ENCODE measurements around the gene MRPL53.
A peak's percentile ranks its signal among the peaks of the same experiment; 100 is the strongest.

The MRPL53 gene

DNA sequence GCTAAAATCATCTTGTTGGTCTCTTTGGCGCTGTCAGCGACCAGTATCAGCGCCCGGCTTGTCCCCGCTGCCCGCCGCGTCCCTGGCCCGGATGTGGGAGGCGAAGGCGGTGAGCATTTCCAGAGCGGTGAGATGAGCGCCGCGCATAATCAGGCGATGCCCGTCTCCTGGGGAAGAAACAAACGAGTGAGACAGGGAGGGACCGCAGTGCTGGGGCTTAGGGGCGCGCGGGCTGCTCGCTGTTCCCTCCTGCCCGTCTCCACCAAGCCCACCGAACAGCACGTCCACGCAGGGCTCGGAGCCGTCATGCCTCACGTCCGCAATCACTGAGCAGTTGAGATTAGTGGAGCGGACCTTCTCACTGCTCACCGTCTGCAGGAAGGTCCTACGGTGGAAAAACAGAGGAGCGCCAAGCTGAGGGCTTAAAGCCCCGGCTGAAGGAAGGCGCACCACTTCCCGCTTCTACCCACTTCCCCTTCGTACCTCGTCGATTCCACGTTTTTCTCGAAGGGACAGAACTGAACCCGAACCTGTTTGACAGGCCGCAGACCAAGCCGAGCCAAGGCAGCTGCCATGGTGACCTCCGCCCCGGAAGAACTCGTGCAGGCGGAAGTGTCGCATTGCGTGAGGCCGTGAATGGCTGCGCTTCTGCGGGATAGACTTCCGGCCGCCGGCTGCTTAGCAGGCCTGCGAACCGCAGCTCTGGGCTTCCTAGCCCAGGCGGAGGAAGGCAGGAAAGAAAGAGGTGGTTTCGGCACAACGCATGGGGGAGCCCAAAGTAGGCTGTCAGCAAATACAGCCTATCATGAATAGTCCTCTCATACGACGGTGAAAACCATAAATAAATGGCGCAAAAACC, at the start of gene MRPL53:
TSS of gene MRPL53 (minus strand) at position 595 of the 859 bp plus-strand sequence. CDS start at position 575, 20 bp downstream.
- DNase-seq (ENCODE audit: low read depth in 2 of 2) = peak; percentile 80 to 86

DNA sequence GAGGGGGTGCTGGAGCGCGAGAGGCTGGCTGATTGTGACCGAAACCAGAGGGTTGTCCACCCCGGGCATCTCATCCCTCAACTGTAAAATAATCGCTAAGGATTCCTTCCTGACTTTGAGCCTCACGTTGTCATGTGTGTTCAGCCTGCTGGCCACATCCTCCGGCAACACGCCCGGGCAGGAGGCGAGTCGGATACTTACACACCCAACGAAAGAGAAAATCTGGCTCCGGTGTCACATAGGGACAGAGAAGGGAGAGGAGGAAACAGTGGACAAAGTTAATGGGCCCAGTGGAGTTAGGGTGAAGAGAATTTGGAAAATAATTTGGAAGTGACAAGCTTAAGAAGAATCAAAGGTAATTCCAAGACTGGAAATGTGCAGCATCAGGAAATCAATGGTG, 44.2 kb upstream of the MRPL53 start:
- no peak for DNase-seq (ENCODE audit: low read depth in 2 of 2)

DNA sequence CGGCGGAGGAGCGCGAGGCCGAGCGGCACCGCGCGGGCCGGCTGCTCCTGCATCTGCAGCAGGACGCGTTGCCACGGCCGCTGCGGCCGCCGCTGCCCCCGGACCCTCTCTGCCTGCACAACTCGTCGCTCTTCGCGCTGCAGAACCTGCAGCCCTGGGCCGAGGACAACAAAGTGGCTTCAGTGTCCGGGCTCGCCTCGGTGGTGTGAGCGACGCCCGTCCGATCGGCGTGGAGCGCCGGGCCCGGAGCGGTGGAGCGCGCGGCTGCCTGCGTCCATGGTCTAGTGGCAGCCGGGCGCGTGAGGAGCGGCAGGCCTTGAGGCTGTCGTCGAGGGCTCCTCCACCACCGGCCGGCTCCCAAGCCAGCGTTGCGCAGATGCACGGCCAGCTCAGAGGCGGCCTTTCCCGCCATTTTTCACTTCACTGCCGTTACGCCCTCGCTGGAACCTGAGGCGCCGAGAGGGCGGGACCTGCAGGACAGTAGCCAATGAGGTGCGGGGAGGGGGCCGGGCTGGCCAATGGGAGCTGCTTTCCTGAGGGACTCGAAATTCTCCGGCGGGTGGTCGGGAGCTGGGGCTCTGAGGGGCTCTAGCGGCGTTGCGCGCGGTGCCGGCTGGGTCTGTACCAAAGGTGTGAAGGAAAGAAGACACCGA, 43.6 kb upstream of the MRPL53 start:
- no peak for DNase-seq (ENCODE audit: low read depth in 2 of 2)

DNA sequence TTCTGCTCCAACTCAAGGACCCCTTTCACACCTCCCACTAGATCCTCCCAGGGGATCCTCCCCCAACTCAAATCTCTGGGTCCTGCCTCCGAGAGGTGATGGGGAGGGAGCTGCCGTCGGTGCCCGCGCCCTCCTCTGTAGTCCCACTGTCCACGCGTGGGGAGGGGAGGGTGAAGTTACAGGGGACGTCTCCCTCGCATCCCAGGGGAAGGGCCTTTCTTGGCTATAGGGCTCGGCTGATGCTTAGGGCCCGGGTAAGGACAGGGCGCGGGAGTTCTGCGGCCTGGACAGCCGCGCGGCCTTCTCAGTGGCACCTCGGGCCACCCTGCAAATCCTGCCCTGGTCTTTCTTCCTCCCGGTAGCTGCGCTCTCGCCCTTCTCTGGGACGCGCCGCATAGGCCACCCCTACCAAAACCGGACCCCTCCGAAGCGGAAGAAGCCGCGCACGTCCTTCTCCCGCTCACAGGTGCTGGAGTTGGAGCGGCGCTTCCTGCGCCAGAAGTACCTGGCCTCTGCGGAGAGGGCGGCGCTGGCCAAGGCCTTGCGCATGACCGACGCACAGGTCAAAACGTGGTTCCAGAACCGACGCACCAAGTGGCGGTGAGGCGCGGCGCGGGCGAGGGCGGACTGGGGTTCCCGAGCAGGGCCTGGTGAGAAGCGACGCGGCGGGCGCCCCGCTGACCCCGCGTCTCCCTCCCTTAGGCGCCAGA, 42.9 kb upstream of the MRPL53 start:
- DNase-seq (ENCODE audit: low read depth in 2 of 2) = no peak

DNA sequence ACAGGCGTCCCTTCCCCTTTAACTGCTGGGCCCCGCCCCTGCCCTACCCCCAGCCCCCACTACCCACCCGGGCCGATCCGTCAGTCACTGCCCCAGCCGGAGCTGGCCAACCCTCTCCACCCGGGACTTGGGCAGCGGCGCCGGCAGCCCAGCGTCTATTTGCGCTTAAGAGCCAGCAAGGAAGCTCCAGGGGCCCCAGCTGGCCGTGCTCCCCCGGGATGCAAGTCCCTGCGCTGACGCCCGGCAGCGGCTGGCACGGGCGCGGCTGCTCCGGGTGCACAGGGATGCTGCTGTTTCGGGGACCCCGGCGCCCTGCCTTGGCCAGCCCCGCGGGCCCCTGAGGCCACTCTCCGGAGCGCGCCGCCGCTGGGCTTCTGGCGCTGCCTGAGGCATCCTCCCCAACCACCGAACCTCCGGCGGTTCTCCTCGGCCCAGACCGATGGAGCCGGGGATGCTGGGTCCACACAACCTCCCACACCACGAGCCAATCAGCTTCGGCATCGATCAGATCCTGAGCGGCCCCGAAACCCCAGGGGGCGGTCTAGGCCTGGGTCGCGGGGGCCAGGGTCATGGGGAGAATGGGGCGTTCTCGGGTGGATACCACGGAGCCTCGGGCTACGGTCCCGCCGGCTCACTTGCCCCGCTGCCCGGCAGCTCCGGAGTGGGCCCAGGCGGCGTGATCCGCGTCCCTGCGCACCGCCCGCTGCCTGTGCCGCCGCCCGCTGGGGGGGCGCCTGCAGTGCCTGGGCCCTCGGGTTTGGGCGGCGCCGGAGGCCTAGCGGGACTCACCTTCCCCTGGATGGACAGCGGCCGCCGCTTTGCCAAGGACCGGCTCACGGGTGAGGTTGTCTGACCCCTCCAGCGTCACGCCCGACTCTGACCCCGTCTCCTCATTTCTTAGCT, 42.1 kb upstream of the MRPL53 start, which contains the start of gene TLX2:
TSS of gene TLX2 (plus strand) at position 83 of the 903 bp plus-strand sequence. CDS start at position 440, 357 bp downstream.
- no peak for DNase-seq (ENCODE audit: low read depth in 2 of 2)

DNA sequence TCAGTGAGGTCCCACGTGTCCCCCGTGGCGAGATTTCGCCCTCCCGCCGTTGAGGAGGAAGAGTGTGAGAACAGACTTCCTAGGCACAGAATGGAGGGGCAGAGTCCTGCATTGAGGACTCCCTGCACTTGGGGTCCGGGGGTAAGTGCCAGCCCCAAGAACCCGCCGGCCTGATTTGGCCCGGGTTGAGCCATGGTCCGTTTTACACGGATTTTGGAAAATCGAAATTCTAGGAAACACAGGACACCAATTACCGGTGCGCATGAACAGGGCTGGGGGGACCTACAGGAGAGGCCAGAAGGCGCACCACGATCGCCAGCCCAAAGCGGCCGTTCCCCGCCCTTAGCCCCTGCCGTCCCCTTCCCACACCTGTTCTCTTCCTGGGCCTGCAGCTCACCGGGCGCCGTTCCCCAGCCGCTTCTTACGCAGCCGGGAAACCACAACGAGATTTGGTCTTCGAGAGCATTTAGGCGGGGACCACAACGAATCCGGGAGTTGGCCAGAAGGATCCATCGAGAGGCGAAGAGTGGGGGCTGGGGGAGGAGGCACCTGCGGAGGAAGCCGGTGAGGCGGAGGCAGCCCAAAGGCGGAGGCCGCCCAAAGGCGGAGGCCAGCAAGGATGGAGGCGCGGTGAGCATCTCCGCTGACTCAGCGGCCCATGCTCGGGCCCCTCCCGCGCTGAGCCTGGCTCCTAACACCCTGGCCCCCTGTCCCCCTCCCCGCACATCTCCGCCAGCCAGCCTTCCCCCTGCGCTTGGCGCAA, 41.3 kb upstream of the MRPL53 start:
- no peak for DNase-seq (ENCODE audit: low read depth in 2 of 2)

DNA sequence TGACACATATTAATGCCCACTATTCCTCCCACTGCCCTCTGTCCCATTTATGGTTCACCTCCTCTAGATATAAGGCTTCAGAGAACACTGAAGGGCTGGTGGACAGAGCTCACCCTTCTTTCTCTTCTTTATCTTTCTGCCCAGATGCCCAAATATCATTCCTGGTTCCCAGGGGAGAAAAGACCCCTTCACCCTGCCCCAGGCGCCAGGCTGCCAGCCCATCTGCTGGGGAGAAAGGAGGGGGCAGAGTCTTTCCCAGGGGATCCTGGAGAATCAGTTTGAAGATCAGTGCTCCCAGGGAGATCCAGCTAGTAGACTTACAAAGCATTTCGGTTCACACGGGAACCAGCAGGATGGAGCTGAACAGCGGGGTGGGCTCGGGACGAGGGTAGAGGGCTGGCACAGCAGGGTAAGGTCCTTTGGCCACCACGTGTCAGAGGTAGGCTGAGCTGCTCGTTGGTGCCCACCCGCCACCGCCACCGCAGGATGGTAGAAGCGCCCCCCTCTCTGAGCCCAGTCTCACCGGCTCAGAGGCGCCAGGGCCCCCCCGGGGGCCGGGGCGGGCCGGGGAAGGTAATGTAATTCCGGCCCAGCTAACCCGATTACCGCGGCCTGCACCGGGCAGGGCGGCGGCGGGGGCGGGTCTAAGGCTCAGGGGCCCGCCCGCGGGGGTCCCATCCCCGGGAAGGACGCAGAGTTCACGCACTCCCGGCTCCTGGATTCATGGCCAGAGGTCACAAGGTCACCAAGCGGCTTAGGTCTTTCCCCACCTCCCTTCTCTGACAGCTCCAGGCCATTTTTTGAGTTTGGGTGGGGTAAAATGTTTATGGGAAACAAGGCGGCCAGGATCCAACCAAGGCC, 40.5 kb upstream of the MRPL53 start:
- no peak for DNase-seq (ENCODE audit: low read depth in 2 of 2)

DNA sequence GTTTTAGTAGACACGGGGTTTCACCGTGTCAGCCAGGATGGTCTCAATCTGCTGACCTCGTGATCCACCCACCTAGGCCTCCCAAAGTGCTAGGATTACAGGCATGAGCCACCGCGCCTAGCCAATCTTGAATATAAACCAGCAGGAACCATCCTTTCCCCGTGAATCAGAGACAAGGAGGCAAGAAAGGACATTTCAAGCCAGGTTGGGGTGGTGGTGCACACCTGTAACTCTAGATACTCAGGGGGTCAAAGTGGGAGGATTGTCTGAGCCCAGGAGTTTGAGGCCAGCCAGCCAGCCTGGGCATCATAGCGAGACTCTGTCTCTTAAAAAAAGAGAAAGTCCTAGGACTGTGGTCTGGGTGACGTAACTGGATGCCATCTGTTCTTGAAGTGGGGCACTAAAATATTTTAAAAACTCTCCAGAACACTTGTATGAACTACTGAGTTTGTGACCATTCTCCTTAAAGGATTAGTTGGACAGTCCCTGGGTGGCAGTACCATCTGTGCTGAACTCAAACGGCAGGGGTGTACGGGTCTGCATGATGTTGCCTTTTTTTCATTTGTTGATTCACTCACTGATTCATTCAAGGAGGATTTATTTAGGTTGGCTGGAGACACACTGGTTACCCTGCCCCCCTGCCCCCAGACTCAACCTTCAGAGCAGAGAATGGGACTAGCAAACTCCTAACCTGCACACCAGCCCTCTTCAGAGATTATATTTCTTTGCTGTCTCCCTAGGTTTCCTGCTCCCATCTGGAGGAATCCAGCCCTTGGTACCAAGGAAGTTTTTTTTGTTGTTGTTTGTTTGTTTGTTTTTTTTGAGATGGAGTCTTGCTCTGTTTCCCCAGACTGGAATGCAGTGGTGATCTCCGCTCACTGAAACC, 38.9 kb upstream of the MRPL53 start:
- no peak for DNase-seq (ENCODE audit: low read depth in 2 of 2)

DNA sequence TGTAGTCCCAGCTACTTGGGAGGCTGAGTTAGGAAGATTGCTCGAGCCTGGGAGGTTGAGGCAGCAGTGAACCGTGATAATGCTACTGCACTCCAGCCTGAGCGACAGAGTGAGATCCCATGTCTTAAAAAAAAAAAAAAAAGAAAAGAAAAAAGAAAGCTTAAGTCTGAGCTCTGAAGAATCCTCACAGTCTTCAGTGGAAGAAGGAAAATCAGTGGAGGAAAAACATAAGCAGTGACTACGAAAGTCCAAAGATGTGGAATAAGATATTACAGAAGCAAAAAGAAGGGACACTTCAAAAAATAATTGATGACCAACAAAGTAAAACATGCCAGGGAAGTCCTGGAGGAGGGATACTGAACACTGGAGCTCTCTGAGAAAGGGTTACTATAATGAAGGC, 37.8 kb upstream of the MRPL53 start:
- DNase-seq (ENCODE audit: low read depth in 2 of 2) = no peak

DNA sequence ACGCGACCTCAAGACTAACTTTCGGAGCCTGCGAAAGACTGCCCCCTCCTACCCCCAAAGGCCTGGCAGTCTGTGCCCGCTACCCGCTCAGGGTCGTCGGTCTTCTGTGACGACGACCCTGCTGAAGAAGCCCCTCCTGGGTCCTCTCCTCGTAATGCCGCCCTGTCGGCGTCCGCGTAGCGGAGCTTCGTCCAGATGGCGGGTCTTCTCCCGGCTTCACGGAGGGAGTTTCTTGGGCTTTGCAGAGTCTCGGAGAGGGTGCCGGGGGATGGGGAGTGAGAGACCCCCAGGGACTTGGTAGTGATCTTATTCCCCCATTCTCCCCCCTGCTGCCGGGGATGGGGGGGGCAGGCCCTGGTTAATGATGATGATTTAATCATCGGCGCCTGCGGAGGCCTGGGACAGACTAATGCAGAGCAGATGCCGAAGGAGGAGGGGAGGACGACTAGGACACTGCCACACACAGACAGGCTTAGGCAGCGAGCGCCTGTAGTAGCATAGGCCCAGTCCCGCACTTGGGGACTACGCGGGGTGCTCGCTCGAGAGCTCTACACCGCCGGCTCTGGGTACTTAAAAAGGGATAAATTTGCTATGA, 35.5 kb upstream of the MRPL53 start:
- peak; percentile 75 to 78 for DNase-seq (ENCODE audit: low read depth in 2 of 2)

DNA sequence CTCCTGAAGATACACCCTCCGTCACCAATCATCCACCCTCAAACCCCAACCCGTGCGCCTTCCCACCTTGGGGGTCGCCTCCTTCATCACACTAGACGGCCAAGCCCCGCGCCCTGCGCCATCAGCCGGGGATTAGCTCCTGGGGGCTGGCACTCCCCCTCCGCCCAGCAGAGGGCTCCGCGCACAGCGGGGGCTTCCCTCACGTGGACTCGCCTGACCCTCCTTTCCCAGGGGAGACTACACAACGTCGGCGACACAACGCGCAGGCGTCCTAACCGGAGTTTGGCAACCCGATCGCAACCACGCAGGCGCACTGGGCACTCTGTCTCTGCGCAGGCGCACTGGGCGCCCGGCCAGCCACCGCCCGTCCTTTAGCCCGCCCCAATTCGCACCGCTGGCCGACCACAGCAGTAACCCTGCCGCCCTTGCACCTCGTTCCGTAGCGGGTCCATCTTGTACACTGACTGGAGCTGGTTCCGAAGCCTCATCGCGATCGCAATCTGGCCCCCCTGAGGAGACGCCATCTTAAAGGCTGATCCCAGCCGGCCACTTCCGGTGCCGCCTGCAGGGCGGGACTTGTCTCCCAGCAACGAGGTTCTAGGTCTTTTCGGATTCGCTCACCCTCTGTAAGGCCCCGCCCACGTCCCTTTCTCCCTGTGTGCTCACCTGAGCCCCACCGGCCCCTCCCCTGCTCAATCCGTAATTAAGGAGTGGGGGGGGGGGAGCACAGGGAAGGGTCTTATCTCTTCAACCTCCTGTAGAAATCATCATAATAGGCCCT, 34.9 kb upstream of the MRPL53 start, which contains the start of gene PCGF1:
TSS of gene PCGF1 (minus strand) at position 551 of the 781 bp plus-strand sequence. CDS start at position 524, 27 bp downstream.
- DNase-seq (ENCODE audit: low read depth in 2 of 2) = peak; percentile 95

DNA sequence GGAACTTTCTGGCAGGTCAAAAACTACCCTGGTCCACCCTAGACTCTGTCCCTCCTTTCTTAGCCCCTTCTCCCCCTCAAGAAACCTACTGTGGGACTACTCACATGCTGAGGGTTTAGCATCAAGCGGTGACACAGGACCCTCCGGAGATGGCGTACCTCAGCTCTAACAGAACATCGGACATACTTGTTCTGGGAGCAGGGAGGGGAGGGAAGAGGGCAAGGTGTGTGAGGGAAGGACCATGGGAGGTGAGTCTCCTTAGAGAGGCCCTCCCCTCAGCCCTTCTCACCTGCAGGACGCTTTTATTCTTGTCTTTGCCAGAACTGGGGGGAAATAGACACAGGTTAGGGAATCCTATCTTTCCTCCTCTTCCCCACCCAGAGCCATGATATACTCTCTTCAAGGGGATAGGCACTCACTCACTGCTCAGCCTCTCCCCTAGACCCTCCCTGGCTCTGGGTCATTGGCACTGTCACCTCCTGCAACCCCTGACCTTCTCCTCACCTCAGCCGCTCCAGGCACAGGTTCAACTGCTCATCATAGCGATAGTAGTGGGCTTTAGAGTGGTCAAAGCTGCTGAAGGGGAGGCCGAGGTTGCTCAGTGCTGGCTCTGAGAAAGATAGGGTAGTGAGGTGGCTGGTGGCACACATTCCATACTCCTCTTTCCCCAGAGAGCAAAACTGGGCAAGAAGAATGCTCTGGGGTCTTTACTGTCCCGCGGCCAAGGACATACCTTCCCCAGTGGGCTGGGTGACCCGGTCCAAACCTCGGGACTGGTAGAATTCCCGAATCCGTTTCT, 33.2 kb upstream of the MRPL53 start:
- no peak for DNase-seq (ENCODE audit: low read depth in 2 of 2)

DNA sequence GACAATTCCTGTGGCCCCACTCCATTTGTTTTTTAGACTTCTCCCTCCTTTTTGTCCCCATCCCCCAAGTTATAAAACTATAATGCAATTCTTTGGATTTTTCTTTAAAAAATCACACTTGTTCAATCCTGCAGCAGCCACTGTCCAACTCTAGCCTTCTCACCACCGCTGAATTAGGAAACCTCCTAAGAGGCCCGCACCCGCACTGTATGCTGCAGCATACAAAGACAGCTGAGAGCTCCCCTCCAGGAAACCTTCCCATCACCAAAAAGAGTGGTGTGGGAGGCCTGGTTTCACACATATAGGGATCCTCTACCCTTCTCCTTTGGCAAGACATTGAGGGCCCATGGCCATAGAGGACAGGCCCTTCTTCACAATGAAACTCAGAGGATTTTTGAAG, 32.1 kb upstream of the MRPL53 start:
- no peak for DNase-seq (ENCODE audit: low read depth in 2 of 2)

DNA sequence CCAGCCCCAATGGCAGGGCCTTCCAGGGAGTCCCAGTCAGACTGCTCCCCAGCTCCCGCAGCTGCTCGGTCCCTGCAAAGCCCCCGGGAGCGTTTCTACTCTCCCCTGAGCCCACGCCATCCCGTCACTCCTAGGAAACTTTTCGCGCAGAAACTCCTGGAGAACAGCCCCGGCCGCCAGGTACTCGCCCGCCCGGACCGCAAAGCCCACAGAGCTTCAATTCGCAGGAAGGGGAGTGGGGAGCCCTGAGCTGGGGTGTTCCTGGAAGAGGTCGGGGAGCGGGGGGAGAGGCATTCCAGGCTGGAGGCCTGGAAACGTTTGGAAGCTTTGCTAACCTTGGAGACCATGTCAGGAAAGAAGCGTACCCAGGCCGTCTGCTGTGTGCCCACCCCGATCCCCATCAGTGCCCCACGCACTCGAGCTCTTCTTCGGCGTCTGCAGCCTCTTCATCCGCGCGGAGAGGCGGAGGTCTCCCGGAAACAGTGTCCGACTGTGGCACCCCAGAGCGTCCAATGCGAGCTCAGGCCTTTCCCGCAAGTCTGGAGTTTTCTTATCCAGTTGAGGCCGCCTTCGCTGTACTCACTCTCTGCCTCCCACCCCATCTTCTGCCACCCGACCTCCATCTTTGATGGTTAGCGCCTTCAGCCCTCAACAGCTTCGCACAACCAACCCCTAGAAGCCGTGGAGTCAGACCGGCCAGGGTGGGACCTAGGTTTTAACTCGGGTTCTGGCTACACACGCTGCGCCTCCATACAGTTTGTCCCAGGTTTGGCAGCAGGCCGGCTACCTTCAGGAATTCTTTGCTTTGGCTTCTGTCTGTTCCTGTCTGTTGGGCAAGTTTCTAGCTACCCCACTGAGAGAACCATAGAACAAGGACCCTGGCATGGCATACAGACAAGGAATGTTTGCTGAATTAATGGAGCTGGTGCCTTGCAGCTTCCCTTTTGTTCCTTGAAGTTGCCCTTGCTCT, 31.3 kb upstream of the MRPL53 start:
- no peak for DNase-seq (ENCODE audit: low read depth in 2 of 2)

All from fibroblast of skin of left biceps (primary cell).